ENCODE data around the gene TMEM130.

- TF ChIP-seq RFX5 (IDR thresholded peaks at IDR 0.05; ENCODE audit: low read length): no peak
- TF ChIP-seq, protein P1, sequence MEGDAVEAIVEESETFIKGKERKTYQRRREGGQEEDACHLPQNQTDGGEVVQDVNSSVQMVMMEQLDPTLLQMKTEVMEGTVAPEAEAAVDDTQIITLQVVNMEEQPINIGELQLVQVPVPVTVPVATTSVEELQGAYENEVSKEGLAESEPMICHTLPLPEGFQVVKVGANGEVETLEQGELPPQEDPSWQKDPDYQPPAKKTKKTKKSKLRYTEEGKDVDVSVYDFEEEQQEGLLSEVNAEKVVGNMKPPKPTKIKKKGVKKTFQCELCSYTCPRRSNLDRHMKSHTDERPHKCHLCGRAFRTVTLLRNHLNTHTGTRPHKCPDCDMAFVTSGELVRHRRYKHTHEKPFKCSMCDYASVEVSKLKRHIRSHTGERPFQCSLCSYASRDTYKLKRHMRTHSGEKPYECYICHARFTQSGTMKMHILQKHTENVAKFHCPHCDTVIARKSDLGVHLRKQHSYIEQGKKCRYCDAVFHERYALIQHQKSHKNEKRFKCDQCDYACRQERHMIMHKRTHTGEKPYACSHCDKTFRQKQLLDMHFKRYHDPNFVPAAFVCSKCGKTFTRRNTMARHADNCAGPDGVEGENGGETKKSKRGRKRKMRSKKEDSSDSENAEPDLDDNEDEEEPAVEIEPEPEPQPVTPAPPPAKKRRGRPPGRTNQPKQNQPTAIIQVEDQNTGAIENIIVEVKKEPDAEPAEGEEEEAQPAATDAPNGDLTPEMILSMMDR (IDR thresholded peaks at IDR 0.05): no peak
- TF ChIP-seq REST (IDR thresholded peaks at IDR 0.05; ENCODE audit: low read depth, low read length): no peak
- no peak for TF ChIP-seq GATA2 (CRISPR knock-in tag; IDR thresholded peaks at IDR 0.05)
- no peak for TF ChIP-seq POLR2AphosphoS5 (IDR thresholded peaks at IDR 0.05; ENCODE audit: low read depth, low read length)
- no peak for TF ChIP-seq EZH2phosphoT487 (IDR thresholded peaks at IDR 0.05; ENCODE audit: borderline replicate concordance, low read depth)
- TF ChIP-seq SMC3 (IDR thresholded peaks at IDR 0.05; ENCODE audit: low read depth, low read length): no peak
- TF ChIP-seq YY1 (IDR thresholded peaks at IDR 0.05; ENCODE audit: low read depth): no peak
- no peak for TF ChIP-seq ELF1 (IDR thresholded peaks at IDR 0.05)
- TF ChIP-seq RCOR1 (IDR thresholded peaks at IDR 0.05; ENCODE audit: low read length): no peak
Measured at GRCh38 chr7:98848918-98849317, 20.9 kb downstream of the TMEM130 start.

All from SK-N-SH (cell line).